HG03521 (cell line): ENCODE measurements around the gene CNTFR.
"Not testable (repeated sequence)": the region's sequence is repeated elsewhere in the genome, so short reads cannot be mapped to it uniquely, and the experiment has no call there.

Experiments used
- ATAC-seq: cut with Tn5 transposase; IDR thresholded peaks from one replicate; pipeline ENCODE4 v1.9.1; 2021; ENCODE audit warnings: mild to moderate bottlenecking, moderate library complexity; ENCODE audit not compliant: unreplicated experiment

Gene CNTFR

GRCh38 chr9:34589636-34590380, at the start of gene CNTFR:
CNTFR (minus strand) TSS chr9:34589724; CDS start chr9:34568981, 20,743 bp downstream.
- no peak for ATAC-seq

GRCh38 chr9:34639322-34639721, 49.8 kb upstream of the CNTFR start:
- ATAC-seq, result not testable (repeated sequence)

- ATAC-seq, result no peak
Observed at GRCh38 chr9:34638138-34638445, 48.6 kb upstream of the CNTFR start.

- peak; percentile 79 for ATAC-seq
Observed at GRCh38 chr9:34637356-34638137, 48.0 kb upstream of the CNTFR start, which contains the start of gene SIGMAR1. SIGMAR1 (minus strand) TSS chr9:34637787; CDS start chr9:34637697, 90 bp downstream.

GRCh38 chr9:34636791-34637355, 47.3 kb upstream of the CNTFR start:
- ATAC-seq, result peak; percentile 6

GRCh38 chr9:34635556-34635955, 46.0 kb upstream of the CNTFR start:
- no peak for ATAC-seq

GRCh38 chr9:34634551-34635248, 45.2 kb upstream of the CNTFR start:
- ATAC-seq, result no peak

GRCh38 chr9:34633851-34634550, 44.5 kb upstream of the CNTFR start:
- ATAC-seq, result no peak

- no peak for ATAC-seq
Observed at GRCh38 chr9:34633166-34633565, 43.6 kb upstream of the CNTFR start.

- no peak for ATAC-seq
Observed at GRCh38 chr9:34630402-34631154, 41.1 kb upstream of the CNTFR start.

- ATAC-seq, result no peak
Observed at GRCh38 chr9:34629491-34629808, 39.9 kb upstream of the CNTFR start.

GRCh38 chr9:34628656-34629490, 39.3 kb upstream of the CNTFR start, which contains the start of gene ARID3C:
ARID3C (minus strand) TSS chr9:34629066; CDS start chr9:34628014, 1,052 bp downstream.
- ATAC-seq, result no peak

- no peak for ATAC-seq
Observed at GRCh38 chr9:34627716-34628655, 38.5 kb upstream of the CNTFR start.

GRCh38 chr9:34625186-34625486, 35.6 kb upstream of the CNTFR start:
- ATAC-seq, result no peak

- no peak for ATAC-seq
Observed at GRCh38 chr9:34624475-34625185, 35.1 kb upstream of the CNTFR start.

- ATAC-seq, result no peak
Observed at GRCh38 chr9:34623374-34624235, 34.1 kb upstream of the CNTFR start.
